Measurements from ENCODE around the gene SSPN.

SSPN gene

DNA sequence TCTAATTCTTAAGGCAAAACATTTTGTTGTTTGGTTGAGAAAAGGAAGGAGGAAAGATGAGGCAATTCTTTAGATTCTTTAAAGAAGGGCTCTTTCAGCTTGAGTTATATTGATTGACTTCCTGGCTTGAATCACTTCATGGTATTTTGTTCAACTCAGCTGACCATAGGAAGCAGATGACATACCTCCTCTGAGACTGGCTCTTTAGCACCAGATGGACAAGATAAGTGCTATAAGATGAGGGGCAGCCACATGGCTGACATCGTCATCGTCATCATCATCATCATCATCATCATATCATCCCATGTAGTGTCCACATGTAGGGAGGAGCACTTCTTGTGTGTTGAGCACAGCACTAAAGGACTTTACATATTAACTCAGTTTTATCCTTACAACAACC lies 81.3 kb downstream of the SSPN start:
- in situ Hi-C loops (cut with HindIII; ENCODE audit: low pct_unique_long_range_greater_than_20kb, low sequenced_read_pairs), result no loop called here
- DNase-seq (ENCODE audit: low read depth in 1 of 2, low spot score in 1 of 2), result no peak
- no peak for TF ChIP-seq JUND (IDR thresholded peaks at IDR 0.05; ENCODE audit: low read depth)

DNA sequence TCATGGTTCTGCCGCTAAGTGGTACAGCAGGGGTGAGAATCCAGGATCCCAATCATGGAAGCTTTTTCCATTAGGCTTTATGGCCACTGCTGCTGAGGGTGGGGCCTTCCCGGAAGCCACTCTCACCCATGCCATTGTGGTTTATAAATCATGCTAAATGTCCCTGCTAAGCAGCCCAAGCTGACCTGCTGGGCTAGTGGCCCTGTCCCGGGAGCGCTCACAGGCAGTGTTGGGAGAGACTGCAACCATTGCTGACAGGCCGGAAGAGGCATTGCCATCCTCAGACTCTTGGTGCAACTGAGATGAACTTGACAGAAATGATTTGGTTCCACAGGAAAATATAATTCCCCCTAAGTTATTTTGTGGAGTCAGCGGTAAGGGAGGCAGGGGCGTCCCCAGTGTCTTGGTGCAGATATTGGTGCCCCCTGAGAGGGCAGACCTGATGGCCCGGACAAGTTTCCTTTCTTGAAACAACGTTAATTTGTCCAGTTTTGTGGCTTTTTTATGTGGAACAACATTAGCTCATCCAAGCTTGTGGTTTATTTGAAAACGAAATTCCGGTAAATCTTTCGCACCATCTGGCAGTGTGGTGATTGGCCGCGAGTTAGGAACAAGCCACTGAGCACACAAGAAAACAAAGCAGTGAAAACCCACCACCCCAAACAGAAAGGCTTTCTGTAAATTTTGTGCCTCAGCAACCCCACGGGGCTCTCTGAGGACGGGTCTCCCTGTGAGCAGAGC lies 82.3 kb downstream of the SSPN start:
- DNase-seq (ENCODE audit: low read depth in 1 of 2, low spot score in 1 of 2), result no peak
- in situ Hi-C loops (cut with HindIII; ENCODE audit: low pct_unique_long_range_greater_than_20kb, low sequenced_read_pairs), result no loop called here
- no peak for TF ChIP-seq JUND (IDR thresholded peaks at IDR 0.05; ENCODE audit: low read depth)

DNA sequence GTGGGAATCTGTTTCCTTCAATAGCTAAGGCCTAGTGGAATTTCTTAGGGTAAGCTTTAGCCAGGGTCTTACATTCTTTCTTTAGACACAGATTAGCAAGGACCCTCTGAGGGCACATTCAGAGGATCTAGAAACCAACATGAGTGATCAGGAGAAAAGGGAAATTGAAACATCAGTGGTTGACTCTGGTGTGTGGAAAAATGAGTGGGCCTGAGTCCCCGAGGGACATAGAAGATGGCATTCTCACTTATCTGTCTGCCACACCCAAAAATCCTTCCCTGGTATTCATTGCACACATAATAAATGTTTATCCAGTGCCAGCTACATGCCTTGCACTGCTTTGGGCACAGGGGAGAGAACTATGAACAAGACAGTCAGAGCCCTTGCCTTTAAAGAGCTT lies 82.9 kb downstream of the SSPN start:
- in situ Hi-C loops (cut with HindIII; ENCODE audit: low pct_unique_long_range_greater_than_20kb, low sequenced_read_pairs), result no loop called here
- no peak for DNase-seq (ENCODE audit: low read depth in 1 of 2, low spot score in 1 of 2)
- TF ChIP-seq JUND (IDR thresholded peaks at IDR 0.05; ENCODE audit: low read depth), result no peak

DNA sequence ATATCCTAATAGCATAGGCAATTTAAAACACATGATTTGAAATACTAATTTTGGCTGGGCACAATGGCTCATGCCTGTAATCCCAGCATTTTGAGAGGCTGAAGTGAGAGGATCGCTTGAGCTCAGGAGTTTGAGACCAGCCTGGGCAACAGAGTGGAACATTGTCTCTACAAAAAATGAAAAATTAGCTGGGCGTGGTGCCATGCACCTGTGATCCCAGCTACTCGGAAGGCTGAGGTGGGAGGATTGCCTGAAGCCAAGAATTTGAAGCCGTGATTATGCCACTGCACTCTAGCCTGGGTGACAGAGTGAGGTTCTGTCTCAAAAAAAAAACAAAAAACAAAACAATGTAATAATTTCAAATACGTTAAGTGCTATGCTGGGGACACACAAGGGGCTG lies 83.3 kb downstream of the SSPN start:
- DNase-seq (ENCODE audit: low read depth in 1 of 2, low spot score in 1 of 2), result no peak
- TF ChIP-seq JUND (IDR thresholded peaks at IDR 0.05; ENCODE audit: low read depth), result no peak
- in situ Hi-C loops (cut with HindIII; ENCODE audit: low pct_unique_long_range_greater_than_20kb, low sequenced_read_pairs), result no loop called here

DNA sequence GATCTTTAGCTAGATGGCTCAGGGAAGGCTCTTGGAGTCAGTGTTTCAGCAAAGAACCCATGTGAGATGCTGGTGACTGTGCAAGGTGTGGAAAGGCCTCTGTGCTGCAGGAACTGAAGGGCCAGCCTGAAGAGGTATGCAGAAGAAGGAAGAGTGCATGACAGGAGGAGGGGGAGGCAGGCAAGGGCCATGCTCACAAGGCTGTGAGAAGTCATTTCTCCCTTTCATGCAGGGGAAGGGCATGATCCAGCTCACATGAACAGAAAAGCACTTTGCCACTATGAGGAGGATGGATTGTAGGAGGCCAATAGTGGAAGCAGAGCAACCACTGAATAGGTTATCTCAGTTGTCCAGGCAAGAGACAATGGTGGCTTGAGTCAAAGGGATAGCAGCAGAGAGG lies 83.7 kb downstream of the SSPN start:
- in situ Hi-C loops (cut with HindIII; ENCODE audit: low pct_unique_long_range_greater_than_20kb, low sequenced_read_pairs), result no loop called here
- no peak for TF ChIP-seq JUND (IDR thresholded peaks at IDR 0.05; ENCODE audit: low read depth)
- DNase-seq (ENCODE audit: low read depth in 1 of 2, low spot score in 1 of 2), result no peak

DNA sequence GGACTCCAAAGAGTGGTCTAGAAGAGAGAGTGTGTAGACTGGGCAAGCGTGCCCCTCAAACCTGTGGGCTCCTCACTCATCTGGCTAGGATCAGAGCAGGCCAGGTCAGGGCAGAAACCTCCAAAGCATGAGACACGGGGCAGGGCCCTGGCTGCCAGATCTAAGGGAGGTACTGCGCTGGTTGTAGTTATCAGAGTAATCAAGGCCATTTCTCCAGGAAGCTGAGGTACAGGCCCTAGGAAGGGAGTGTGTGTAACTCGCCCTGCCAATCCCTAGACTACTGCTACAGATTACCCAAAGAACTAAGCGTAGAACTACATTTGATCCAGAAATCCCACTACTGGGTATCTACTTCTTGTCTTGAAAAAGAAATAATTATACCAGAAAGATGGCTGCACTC lies 84.5 kb downstream of the SSPN start:
- DNase-seq (ENCODE audit: low read depth in 1 of 2, low spot score in 1 of 2), result no peak
- in situ Hi-C loops (cut with HindIII; ENCODE audit: low pct_unique_long_range_greater_than_20kb, low sequenced_read_pairs), result no loop called here
- TF ChIP-seq JUND (IDR thresholded peaks at IDR 0.05; ENCODE audit: low read depth), result no peak

DNA sequence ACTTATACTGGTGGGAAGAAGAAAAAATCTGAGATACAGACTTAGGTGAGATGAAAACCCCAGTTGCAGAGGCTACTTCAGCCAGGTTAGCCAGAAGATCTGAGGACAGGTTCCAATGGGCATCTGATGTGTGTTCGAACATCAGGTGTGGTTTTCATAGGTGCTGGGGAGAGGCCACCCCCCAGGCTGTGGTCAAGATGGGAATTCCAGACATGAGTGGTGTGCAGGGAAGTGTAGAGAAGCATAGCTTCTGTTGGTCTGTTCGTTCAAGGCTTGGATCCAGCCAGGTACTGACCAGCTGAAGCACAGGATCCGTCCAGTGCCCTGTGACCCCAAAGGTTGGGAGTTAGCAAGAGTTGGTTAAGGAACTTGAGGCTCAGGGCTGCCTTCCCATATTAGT lies 85.5 kb downstream of the SSPN start:
- in situ Hi-C loops (cut with HindIII; ENCODE audit: low pct_unique_long_range_greater_than_20kb, low sequenced_read_pairs), result no loop called here
- TF ChIP-seq JUND (IDR thresholded peaks at IDR 0.05; ENCODE audit: low read depth), result no peak
- DNase-seq (ENCODE audit: low read depth in 1 of 2, low spot score in 1 of 2), result no peak

DNA sequence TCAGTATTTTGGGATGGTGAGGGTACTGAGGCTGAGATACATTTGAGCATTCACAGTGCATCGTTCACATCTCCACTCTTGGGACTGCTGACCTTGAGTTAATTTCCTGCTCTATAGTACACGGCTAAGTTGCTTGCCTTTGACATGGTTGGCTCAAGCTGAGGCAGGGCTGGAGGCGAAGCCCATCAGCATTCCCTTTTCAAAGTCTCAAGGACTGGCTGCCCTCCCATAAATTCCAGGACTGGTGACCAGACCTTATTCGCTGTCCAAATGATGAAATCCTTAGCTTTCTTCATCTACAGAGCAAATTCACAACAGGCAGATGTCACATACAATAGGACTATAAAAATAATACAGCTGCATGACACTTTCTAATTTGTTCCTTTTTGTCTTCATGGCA lies 85.9 kb downstream of the SSPN start:
- TF ChIP-seq JUND (IDR thresholded peaks at IDR 0.05; ENCODE audit: low read depth), result no peak
- DNase-seq (ENCODE audit: low read depth in 1 of 2, low spot score in 1 of 2), result no peak
- in situ Hi-C loops (cut with HindIII; ENCODE audit: low pct_unique_long_range_greater_than_20kb, low sequenced_read_pairs), result no loop called here

DNA sequence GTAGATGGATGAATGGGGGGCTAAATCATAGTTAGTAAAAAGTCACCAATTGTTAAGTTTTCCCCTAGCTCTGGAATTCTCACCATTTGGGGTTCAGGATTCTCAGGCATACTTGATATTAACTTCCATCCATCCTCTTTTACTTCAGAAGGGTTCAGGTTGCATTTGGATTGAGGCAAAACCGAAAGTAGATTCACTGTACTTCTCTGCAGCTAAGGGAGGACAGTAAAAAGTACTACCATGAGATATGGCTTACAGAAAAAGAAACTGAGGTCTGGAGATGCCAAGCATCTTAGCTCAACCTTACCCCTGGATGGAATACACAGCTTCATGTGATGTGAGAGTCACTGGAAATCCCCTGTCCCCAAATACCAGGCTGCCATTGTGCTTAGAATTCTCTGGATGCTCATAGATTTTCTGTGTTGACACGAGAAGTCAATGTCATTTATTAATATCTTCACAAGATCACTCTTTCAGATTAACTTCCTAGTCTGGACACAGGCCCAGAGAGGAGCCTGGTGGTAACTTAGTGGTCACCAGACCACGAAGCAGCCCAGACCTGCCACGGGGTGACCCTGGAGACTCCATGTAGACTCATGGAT lies 87.1 kb downstream of the SSPN start:
- in situ Hi-C loops (cut with HindIII; ENCODE audit: low pct_unique_long_range_greater_than_20kb, low sequenced_read_pairs), result no loop called here
- no peak for TF ChIP-seq JUND (IDR thresholded peaks at IDR 0.05; ENCODE audit: low read depth)
- no peak for DNase-seq (ENCODE audit: low read depth in 1 of 2, low spot score in 1 of 2)

DNA sequence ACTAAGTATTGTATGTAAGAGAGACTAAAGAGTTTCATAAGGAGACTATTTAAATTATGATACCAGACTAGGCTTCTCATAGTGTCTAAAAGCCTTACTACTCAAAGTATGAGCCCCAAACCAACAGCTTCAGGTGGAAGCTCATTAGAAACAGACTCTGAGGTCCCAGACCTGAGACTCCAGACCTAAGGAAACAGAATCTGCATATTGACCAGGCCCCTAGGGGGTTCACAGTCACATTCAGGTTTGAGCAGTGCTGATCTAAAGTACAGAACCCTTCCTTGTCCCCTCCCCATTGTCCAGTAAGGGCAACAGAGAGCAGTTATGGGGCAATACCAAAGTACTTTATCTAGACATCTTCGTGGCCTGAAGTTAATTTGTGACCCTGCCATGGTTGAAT lies 87.7 kb downstream of the SSPN start:
- in situ Hi-C loops (cut with HindIII; ENCODE audit: low pct_unique_long_range_greater_than_20kb, low sequenced_read_pairs), result no loop called here

DNA sequence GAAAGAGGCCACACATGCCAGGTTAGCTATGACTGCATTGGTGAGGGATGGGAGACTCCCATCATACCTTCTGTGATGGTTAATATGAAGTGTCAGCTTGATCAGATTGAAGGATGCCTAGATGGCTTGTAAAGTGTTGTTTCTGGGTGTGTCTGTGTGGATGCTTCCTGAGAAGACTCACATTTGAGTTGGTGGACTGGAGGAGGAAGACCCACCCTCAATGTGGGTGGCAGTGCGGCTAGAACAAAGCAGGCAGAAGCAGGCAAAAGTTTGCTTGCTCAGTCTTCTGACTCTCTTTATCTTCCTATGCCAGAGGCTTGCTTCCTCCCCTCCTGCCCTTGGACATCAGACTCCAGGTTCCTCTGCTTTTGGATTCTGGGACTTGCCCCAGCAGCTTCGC lies 88.2 kb downstream of the SSPN start:
- DNase-seq (ENCODE audit: low read depth in 1 of 2, low spot score in 1 of 2), result no peak
- TF ChIP-seq JUND (IDR thresholded peaks at IDR 0.05; ENCODE audit: low read depth), result no peak
- in situ Hi-C loops (cut with HindIII; ENCODE audit: low pct_unique_long_range_greater_than_20kb, low sequenced_read_pairs), result no loop called here

More for the DNA sequence above, 87.7 kb downstream of the SSPN start:
- DNase-seq (ENCODE audit: low read depth in 1 of 2, low spot score in 1 of 2), result no peak
- TF ChIP-seq JUND (IDR thresholded peaks at IDR 0.05; ENCODE audit: low read depth), result no peak

DNA sequence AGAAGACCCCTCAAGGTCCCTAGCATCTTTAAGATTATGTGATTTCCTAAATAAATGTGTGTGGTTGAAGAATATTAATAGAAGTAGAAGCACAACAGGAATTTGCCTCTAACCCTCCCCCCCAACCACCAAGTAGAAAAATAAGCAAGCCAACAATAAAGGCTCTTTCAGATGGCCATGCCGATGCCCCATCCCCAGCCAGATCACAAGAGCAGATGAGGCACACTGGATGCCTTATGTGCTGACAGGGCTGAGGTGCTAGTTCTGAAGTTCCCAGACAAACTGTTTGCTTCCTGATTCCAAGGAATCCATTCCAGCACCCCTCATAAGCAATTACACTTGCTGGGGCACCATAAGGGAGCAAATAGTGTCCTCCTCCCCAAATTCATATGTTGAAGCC lies 90.0 kb downstream of the SSPN start:
- no peak for TF ChIP-seq JUND (IDR thresholded peaks at IDR 0.05; ENCODE audit: low read depth)
- in situ Hi-C loops (cut with HindIII; ENCODE audit: low pct_unique_long_range_greater_than_20kb, low sequenced_read_pairs), result no loop called here
- DNase-seq (ENCODE audit: low read depth in 1 of 2, low spot score in 1 of 2), result no peak

DNA sequence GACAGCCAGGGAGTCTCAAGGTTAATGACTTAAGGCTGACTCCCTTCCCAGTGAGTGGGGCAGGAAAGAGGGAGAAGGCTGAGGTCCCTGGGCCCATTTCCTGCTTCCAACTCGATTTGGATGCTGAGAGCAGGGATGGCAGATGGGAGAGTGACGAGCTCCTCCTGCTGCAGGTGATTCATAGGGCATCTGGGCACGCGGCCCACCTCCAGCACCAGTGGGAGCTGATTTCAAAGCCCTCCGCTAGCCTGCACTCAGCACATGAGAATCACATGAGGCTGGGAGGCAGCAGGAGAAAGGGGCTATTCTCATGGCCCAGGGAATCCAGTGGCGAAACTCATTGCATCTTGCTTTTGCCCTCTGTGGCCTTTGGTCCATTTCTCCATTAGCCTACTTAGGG lies 90.8 kb downstream of the SSPN start:
- DNase-seq (ENCODE audit: low read depth in 1 of 2, low spot score in 1 of 2), result no peak
- in situ Hi-C loops (cut with HindIII; ENCODE audit: low pct_unique_long_range_greater_than_20kb, low sequenced_read_pairs), result no loop called here
- TF ChIP-seq JUND (IDR thresholded peaks at IDR 0.05; ENCODE audit: low read depth), result no peak
